ENCODE results near the gene DYRK1A.
"Not testable (repeated sequence)": the region's sequence is repeated elsewhere in the genome, so short reads cannot be mapped to it uniquely, and the experiment has no call there.

The DYRK1A gene

GRCh38 chr21:37531431-37531932 lies 164.9 kb downstream of the DYRK1A start:
- Mint-ChIP-seq H3K27me3 (peaks cover 54 to 79% of the 10 kb centered on the region in 2 donors), H3K27ac (no peak overlapping the region)

DNA sequence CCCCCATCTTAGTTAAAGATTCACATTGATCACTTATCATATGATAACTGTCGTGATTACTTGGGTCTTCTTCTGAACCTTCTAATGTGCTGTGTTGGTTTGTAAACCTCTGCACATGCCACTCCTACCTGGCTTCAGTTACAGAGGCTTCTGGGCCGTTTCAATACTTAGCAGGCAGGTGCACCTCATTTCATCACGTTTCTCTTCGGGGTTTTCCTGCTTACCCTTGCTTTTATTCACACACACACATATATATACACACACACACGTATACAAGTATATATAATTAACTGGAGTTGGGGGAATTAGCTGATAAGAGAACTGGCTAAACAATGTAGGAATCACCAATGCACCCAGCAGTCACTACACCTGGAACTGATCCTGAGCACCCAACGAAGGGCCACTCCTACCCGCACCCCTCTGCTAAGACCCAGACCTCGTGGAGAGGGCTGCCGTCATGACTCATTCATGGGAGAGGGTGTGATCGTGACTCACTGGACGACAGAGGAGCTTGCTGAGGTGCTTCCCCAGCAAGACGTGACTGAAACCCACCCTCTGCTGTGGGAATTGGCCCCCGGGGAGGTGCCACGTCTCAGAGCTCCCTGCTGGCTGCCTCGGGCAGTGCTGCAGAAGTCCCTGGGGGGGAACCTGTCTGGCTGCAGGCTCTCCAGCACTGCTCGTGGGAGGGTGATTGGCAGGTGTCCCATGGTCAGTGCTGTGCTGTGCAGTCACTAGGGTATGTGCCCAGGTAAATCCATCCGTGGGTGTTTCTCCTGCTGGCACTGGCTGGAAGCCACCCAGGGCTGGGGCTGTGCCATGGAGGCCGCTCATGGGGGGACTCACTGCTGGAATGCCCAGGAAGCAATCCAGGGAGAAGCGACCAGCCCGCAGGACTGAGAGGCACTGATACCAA lies 166.6 kb downstream of the DYRK1A start:
- peaks cover 0 to 6% of the 10 kb centered on the region in 2 donors for H3K4me1 Mint-ChIP-seq (ENCODE audit: low read depth in 2 of 2)
- DNase-seq, result peak in 1 of 3 experiments; percentile 4
- peaks cover 6% of the 10 kb centered on the region for H3K36me3 Mint-ChIP-seq (ENCODE audit: insufficient read depth)
- H3K27me3 Mint-ChIP-seq, result peaks cover 64 to 88% of the 10 kb centered on the region in 2 donors
- H3K4me3 Mint-ChIP-seq, result no peak overlapping the region
- no peak overlapping the region for H3K27ac Mint-ChIP-seq
- peaks cover 0 to 10% of the 10 kb centered on the region in 2 donors for H3K9me3 Mint-ChIP-seq
- ATAC-seq (replicated peaks), result peak; percentile 35

More at GRCh38 chr21:37531431-37531932, 164.9 kb downstream of the DYRK1A start:
- no peak overlapping the region for H3K4me3 Mint-ChIP-seq
- peaks cover 9% of the 10 kb centered on the region for H3K36me3 Mint-ChIP-seq (ENCODE audit: insufficient read depth)
- peaks cover 0 to 3% of the 10 kb centered on the region in 2 donors for H3K9me3 Mint-ChIP-seq
- ATAC-seq (replicated peaks) (no peak), DNase-seq (no peak)
- H3K4me1 Mint-ChIP-seq (ENCODE audit: low read depth in 2 of 2), result peaks cover 0 to 6% of the 10 kb centered on the region in 2 donors

GRCh38 chr21:37534431-37534830 lies 167.9 kb downstream of the DYRK1A start:
- H3K9me3 Mint-ChIP-seq, result peaks cover 0 to 16% of the 10 kb centered on the region in 2 donors
- DNase-seq (no peak), ATAC-seq (replicated peaks) (no peak)
- no peak overlapping the region for H3K4me3 Mint-ChIP-seq
- peaks cover 6% of the 10 kb centered on the region for H3K36me3 Mint-ChIP-seq (ENCODE audit: insufficient read depth)
- H3K27ac Mint-ChIP-seq, result no peak overlapping the region
- H3K27me3 Mint-ChIP-seq, result peaks cover 77 to 92% of the 10 kb centered on the region in 2 donors
- peaks cover 0 to 6% of the 10 kb centered on the region in 2 donors for H3K4me1 Mint-ChIP-seq (ENCODE audit: low read depth in 2 of 2)

- no peak for ATAC-seq (replicated peaks)
- Mint-ChIP-seq H3K36me3 (ENCODE audit: insufficient read depth) (peaks cover 3% of the 10 kb centered on the region), H3K9me3 (peaks cover 0 to 16% of the 10 kb centered on the region in 2 donors), H3K27me3 (peaks cover 76 to 86% of the 10 kb centered on the region in 2 donors), H3K27ac (no peak overlapping the region), H3K4me1 (ENCODE audit: low read depth in 2 of 2) (peaks cover 0 to 3% of the 10 kb centered on the region in 2 donors), H3K4me3 (no peak overlapping the region)
- no peak for DNase-seq
Measured at GRCh38 chr21:37535130-37535529, 168.6 kb downstream of the DYRK1A start.

GRCh38 chr21:37535672-37536071 lies 169.1 kb downstream of the DYRK1A start:
- Mint-ChIP-seq H3K36me3 (ENCODE audit: insufficient read depth) (no peaks in the 10 kb centered on the region), H3K27ac (no peak overlapping the region), H3K9me3 (peaks cover 0 to 16% of the 10 kb centered on the region in 2 donors), H3K27me3 (peaks cover 71 to 81% of the 10 kb centered on the region in 2 donors), H3K4me3 (no peak overlapping the region), H3K4me1 (ENCODE audit: low read depth in 2 of 2) (peaks cover 0 to 3% of the 10 kb centered on the region in 2 donors)
- DNase-seq (no peak), ATAC-seq (replicated peaks) (no peak)

DNA sequence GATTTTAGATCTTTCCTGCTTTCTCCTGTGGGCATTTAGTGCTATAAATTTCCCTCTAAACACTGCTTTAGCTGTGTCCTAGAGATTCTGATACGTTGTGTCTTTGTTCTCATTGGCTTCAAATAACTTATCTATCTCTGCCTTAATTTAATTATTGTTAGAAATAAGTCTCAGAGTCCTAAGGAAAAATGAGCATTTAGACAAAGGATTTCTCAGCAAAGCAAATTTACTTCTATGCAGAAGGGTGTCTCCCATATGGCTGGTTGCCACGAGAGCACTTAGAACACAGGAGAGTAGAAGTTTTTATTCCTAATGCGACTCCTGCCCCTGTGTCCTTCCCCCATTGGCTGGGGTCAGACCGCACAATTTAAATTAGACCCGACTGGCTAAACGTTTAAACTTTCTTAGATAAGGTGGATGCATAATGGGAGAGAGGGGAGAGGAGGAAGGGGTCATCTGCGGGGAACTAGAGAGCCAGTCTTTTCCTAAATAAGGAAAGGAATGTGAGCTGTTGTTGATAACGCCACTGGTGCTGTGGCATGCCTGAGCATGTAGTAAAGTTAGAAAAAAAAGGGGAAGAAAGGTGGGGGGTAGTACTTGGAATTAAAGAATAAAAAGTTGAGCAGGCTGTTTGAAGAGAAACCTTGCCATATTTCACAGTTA lies 170.2 kb downstream of the DYRK1A start:
- H3K27me3 Mint-ChIP-seq, result peaks cover 72 to 79% of the 10 kb centered on the region in 2 donors
- no peak for DNase-seq
- H3K4me3 Mint-ChIP-seq, result no peak overlapping the region
- H3K27ac Mint-ChIP-seq, result no peak overlapping the region
- H3K9me3 Mint-ChIP-seq, result peaks cover 0 to 16% of the 10 kb centered on the region in 2 donors
- H3K4me1 Mint-ChIP-seq (ENCODE audit: low read depth in 2 of 2), result peaks cover 0 to 3% of the 10 kb centered on the region in 2 donors
- ATAC-seq (replicated peaks), result no peak
- no peaks in the 10 kb centered on the region for H3K36me3 Mint-ChIP-seq (ENCODE audit: insufficient read depth)

DNA sequence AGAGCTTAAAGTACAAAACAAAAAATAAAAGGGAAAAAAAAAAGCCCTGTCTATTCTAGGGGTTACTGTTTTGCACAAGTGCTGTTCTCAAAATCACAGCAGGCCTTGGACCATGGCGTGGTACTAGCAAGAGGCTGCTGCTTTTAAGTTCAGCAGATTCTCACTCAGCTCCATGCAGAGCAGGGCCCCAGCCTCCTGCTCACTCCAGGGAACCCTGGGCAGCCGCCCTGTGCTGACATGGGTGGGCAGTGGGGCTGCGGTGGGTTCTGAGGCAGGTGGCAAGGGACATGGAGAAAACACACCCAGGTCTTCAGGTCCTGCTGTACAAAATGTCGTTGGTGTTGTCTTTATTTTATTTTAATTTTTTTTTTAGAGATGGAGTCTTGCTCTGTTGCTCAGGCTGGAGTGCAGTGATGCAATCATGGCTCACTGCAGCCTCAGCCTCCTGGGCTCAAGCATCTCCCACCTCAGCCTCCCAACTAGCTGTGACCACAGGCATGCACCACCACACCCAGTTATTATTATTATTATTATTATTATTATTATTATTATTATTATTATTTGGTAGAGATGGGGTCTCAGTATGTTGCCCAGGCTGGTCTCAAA lies 170.9 kb downstream of the DYRK1A start:
- no peaks in the 10 kb centered on the region for H3K36me3 Mint-ChIP-seq (ENCODE audit: insufficient read depth)
- H3K9me3 Mint-ChIP-seq, result peaks cover 4 to 20% of the 10 kb centered on the region in 2 donors
- H3K27ac Mint-ChIP-seq, result no peak overlapping the region
- no peak for DNase-seq
- H3K4me3 Mint-ChIP-seq, result no peak overlapping the region
- peaks cover 72 to 76% of the 10 kb centered on the region in 2 donors for H3K27me3 Mint-ChIP-seq
- no peak for ATAC-seq (replicated peaks)
- peaks cover 0 to 3% of the 10 kb centered on the region in 2 donors for H3K4me1 Mint-ChIP-seq (ENCODE audit: low read depth in 2 of 2)

- Mint-ChIP-seq H3K4me3 (no peak overlapping the region), H3K27me3 (peaks cover 63 to 69% of the 10 kb centered on the region in 2 donors), H3K9me3 (peaks cover 5 to 25% of the 10 kb centered on the region in 2 donors), H3K36me3 (ENCODE audit: insufficient read depth) (no peaks in the 10 kb centered on the region), H3K4me1 (ENCODE audit: low read depth in 2 of 2) (no peaks in the 10 kb centered on the region), H3K27ac (no peak overlapping the region)
- DNase-seq, result no peak
- no peak for ATAC-seq (replicated peaks)
Measured at GRCh38 chr21:37538971-37539590, 172.5 kb downstream of the DYRK1A start.

DNA sequence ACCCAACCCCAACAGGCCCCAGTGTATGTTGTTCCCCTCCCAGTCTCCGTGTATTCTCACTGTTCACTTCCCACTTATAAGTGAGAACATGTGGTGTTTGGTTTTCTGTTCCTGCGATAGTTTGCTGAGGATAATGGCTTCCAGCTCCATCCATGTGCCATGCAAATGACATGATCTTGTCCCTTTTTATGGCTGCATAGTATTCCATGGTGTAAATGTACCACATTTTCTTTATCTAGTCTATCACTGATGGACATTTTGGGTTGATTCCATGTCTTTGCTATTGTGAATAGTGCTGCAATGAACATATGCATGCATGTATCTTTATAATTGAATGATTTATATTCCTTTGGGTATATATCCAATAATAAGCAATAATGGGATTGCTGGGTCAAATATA lies 174.6 kb downstream of the DYRK1A start:
- not testable (repeated sequence) for DNase-seq; H3K4me1 Mint-ChIP-seq (ENCODE audit: low read depth in 2 of 2); H3K27ac Mint-ChIP-seq; ATAC-seq (replicated peaks); H3K36me3 Mint-ChIP-seq (ENCODE audit: insufficient read depth); H3K4me3 Mint-ChIP-seq
- H3K27me3 Mint-ChIP-seq, result peaks cover 49 to 56% of the 10 kb centered on the region in 2 donors
- H3K9me3 Mint-ChIP-seq, result peaks cover 5 to 25% of the 10 kb centered on the region in 2 donors

DNA sequence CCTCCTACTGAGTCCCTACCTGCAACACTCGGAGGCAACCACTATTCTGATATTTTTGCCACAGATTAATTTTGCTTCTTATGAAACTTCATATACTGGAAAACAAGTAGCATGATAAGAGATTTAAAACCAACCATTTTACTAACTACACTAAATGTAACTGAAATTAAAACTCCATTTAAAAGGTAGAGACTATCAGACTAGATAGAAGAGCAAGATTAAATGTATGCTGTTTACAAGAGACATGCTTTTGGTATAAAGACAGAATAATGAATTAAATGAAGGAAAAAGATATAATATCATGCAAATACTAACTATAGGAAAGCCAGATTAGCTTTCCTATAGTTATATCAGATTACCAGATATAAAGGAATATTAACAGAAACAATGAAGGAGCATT lies 175.9 kb downstream of the DYRK1A start:
- ATAC-seq (replicated peaks) (no peak), DNase-seq (no peak)
- Mint-ChIP-seq H3K27me3 (peaks cover 46 to 56% of the 10 kb centered on the region in 2 donors), H3K4me1 (ENCODE audit: low read depth in 2 of 2) (peaks cover 3 to 4% of the 10 kb centered on the region in 2 donors), H3K27ac (no peak overlapping the region), H3K9me3 (peaks cover 5 to 15% of the 10 kb centered on the region in 2 donors), H3K4me3 (no peak overlapping the region), H3K36me3 (ENCODE audit: insufficient read depth) (no peaks in the 10 kb centered on the region)

DNA sequence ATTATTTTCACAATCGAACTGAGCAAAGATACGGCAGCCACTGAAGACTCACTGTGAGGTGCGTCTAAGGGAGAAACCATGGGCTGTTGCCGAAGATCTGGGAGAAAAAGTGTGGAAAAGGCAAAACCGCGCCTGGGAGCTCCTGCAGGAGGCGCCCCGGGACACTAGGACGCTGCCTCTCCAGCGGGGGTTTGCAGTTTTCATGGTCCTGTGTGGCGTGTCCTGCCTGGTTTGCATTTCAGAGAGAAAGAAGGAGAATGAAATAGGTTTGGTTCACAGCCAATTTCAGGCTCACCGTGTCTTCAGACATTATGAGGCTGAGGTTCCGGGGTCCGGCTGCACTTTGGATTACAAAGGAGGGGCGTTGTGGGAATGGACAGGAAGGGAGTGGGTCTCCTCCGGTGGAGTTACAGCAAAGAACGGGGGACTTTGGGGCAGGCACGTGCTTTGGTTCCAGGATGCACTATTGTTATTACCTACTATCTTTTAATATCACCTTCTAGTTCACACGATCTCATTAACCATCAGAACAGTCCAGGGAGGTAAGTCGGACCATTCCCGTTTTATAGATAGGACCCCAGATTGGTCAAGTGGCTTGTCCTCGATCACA lies 179.8 kb downstream of the DYRK1A start:
- no peaks in the 10 kb centered on the region for H3K36me3 Mint-ChIP-seq (ENCODE audit: insufficient read depth)
- ATAC-seq (replicated peaks) (no peak), DNase-seq (no peak)
- H3K27ac Mint-ChIP-seq, result no peak overlapping the region
- no peak overlapping the region for H3K4me3 Mint-ChIP-seq
- H3K9me3 Mint-ChIP-seq, result peaks cover 5 to 9% of the 10 kb centered on the region in 2 donors
- H3K4me1 Mint-ChIP-seq (ENCODE audit: low read depth in 2 of 2), result peaks cover 4 to 11% of the 10 kb centered on the region in 2 donors
- peaks cover 25 to 67% of the 10 kb centered on the region in 2 donors for H3K27me3 Mint-ChIP-seq

DNA sequence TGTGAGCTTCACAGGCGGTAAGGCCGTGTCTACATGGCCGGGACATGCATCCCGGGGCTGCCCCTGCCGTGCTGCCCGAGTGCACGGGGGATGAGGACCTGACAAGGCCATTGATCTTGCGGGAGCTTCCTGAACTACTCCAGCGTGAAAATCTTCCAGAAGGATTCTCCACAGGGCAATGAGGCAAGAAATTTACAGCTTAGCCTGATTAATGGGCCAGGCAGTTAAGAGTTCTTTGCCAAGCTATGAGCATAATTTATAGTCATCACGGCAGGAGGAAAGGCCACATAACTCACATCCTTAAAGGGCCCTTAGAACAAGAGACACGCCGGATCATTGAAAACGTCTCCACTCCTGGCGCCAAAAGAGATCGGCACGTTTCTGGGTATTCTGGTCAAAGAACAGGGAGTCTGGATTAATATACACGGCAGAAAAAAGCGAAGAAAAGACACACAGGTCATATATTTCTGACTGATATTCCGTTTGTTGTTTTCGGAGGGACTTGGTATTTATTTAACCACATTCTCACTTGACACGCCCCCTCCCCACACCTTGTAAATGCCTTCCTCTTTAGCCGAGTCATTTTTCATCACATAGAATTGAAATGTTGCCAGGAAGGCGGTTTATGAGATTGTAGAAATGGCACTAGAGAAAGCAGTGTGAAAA lies 180.5 kb downstream of the DYRK1A start:
- Mint-ChIP-seq H3K36me3 (ENCODE audit: insufficient read depth) (no peaks in the 10 kb centered on the region), H3K4me1 (ENCODE audit: low read depth in 2 of 2) (peaks cover 4 to 11% of the 10 kb centered on the region in 2 donors), H3K9me3 (peaks cover 5 to 9% of the 10 kb centered on the region in 2 donors), H3K27me3 (peaks cover 24 to 68% of the 10 kb centered on the region in 2 donors), H3K4me3 (no peak overlapping the region), H3K27ac (no peak overlapping the region)
- DNase-seq (no peak), ATAC-seq (replicated peaks) (no peak)

All from effector memory CD8-positive, alpha-beta T cell (primary cell).